GM18498 (cell line): ENCODE results near the gene PGA3.
"Not testable (repeated sequence)": the region's sequence is repeated elsewhere in the genome, so short reads cannot be mapped to it uniquely, and the experiment has no call there.

Experiments
- ATAC-seq: cut with Tn5 transposase; IDR thresholded peaks from one replicate; pipeline ENCODE4 v1.9.1; 2021; ENCODE audit warnings: mild to moderate bottlenecking, moderate library complexity; ENCODE audit not compliant: unreplicated experiment

The PGA3 gene

GRCh38 chr11:61170566-61170965 is 32.7 kb upstream of the PGA3 start:
- ATAC-seq = no peak

- ATAC-seq = no peak
These were observed 31.4 kb upstream of the PGA3 start for GRCh38 chr11:61171907-61172306.

- no peak for ATAC-seq
These were observed 31.0 kb upstream of the PGA3 start for GRCh38 chr11:61172356-61172755.

GRCh38 chr11:61172888-61173287 is 30.4 kb upstream of the PGA3 start:
- no peak for ATAC-seq

- ATAC-seq = no peak
These were observed 29.9 kb upstream of the PGA3 start for GRCh38 chr11:61173456-61173855.

GRCh38 chr11:61174273-61174672 is 29.0 kb upstream of the PGA3 start:
- ATAC-seq = no peak

- ATAC-seq = no peak
These were observed 28.4 kb upstream of the PGA3 start for GRCh38 chr11:61174949-61175348.

- no peak for ATAC-seq
These were observed 26.9 kb upstream of the PGA3 start for GRCh38 chr11:61176446-61176845.

GRCh38 chr11:61180205-61180604 is 23.1 kb upstream of the PGA3 start:
- ATAC-seq = not testable (repeated sequence)

GRCh38 chr11:61181489-61181888 is 21.8 kb upstream of the PGA3 start:
- no peak for ATAC-seq

GRCh38 chr11:61183645-61184044 is 19.7 kb upstream of the PGA3 start:
- ATAC-seq = no peak

- ATAC-seq = no peak
These were observed 16.8 kb upstream of the PGA3 start for GRCh38 chr11:61186504-61186903.

GRCh38 chr11:61187505-61188130 is 15.7 kb upstream of the PGA3 start:
- no peak for ATAC-seq

- no peak for ATAC-seq
These were observed 13.4 kb upstream of the PGA3 start for GRCh38 chr11:61189933-61190332.

GRCh38 chr11:61193596-61193995 is 9.7 kb upstream of the PGA3 start:
- no peak for ATAC-seq

- no peak for ATAC-seq
These were observed 9.1 kb upstream of the PGA3 start for GRCh38 chr11:61194169-61194671.

GRCh38 chr11:61194981-61195695 is 8.2 kb upstream of the PGA3 start:
- no peak for ATAC-seq

GRCh38 chr11:61195719-61196118 is 7.6 kb upstream of the PGA3 start:
- ATAC-seq = no peak

- no peak for ATAC-seq
These were observed 5.0 kb upstream of the PGA3 start for GRCh38 chr11:61198361-61198760.

GRCh38 chr11:61198948-61199523 is 4.3 kb upstream of the PGA3 start:
- no peak for ATAC-seq

- ATAC-seq = no peak
These were observed 1.8 kb upstream of the PGA3 start for GRCh38 chr11:61201476-61201875.

- ATAC-seq = not testable (repeated sequence)
These were observed 558 bp downstream of the PGA3 start for GRCh38 chr11:61203873-61204272.
